ENCODE data around the gene CLTA.

DNA sequence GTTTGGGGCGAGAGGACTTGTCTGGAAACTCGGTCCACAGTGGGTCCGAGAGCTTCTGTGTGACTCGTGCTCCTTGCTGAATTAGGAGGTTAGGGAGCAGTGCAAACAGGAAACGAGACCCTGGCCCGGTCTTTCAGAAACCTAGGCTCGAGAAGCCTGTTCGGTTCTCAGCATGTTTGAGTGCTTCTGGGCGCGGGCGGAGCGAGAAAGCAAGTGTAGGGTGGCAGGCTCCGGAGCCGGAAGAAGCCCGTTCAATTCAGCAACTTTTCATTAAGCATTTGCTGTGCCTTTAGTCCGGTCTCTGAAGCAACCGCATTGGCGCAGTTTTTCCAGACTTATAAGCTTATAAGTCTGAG lies 547 bp downstream of the CLTA start:
- TF ChIP-seq, protein P1, sequence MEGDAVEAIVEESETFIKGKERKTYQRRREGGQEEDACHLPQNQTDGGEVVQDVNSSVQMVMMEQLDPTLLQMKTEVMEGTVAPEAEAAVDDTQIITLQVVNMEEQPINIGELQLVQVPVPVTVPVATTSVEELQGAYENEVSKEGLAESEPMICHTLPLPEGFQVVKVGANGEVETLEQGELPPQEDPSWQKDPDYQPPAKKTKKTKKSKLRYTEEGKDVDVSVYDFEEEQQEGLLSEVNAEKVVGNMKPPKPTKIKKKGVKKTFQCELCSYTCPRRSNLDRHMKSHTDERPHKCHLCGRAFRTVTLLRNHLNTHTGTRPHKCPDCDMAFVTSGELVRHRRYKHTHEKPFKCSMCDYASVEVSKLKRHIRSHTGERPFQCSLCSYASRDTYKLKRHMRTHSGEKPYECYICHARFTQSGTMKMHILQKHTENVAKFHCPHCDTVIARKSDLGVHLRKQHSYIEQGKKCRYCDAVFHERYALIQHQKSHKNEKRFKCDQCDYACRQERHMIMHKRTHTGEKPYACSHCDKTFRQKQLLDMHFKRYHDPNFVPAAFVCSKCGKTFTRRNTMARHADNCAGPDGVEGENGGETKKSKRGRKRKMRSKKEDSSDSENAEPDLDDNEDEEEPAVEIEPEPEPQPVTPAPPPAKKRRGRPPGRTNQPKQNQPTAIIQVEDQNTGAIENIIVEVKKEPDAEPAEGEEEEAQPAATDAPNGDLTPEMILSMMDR (conservative IDR thresholded peaks at IDR 0.05) = no peak
- peak; percentile 58 for TF ChIP-seq ZFX (IDR thresholded peaks at IDR 0.05)
